ENCODE data around the gene SGCA. TPM values are rescaled to one million over a fixed set of nuclear protein-coding genes. Genes with fewer than 3 reads are reported as not detected.
A peak's percentile ranks its signal among the peaks of the same experiment; 100 is the strongest.

The SGCA gene
- total RNA-seq, 1 experiment from 2014 or later: not detected

DNA sequence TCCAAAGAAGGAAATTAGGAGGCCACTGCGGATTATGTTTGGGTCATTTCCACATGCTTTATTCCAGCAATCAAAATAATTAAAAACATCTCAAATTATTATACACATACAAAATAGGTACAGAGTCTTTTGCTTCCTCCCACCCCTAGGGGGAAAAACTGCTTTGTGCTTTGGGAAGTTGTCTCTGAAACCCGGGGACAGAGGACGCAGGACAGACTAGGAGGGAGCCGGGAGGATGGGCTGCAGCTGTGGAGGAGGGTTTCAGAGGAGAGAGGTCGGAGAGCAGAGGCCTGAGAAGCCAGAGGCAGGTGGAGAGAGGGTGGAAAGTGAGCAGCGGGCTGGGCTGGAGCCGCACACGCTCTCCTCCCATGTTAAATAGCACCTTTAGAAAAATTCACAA is 18.3 kb downstream of the SGCA start:
- Histone ChIP-seq H3K9me3 (ENCODE audit: insufficient read depth, low read depth) (no peaks in the 10 kb centered on the region), H2AFZ (no peak overlapping the region), H3K4me3 (no peak overlapping the region), H3F3A (ENCODE audit: insufficient read depth, low read depth) (peaks cover 5% of the 10 kb centered on the region), H4K20me1 (ENCODE audit: insufficient read depth) (no peaks in the 10 kb centered on the region), H3K36me3 (ENCODE audit: low read depth) (no peaks in the 10 kb centered on the region), H3K79me2 (ENCODE audit: low read depth) (no peaks in the 10 kb centered on the region), H3K27me3 (ENCODE audit: insufficient read depth, low read depth) (no peaks in the 10 kb centered on the region), H3K4me1 (replicated peaks; ENCODE audit: insufficient read depth) (peaks cover 16% of the 10 kb centered on the region), H3K27ac (no peak overlapping the region), H3K4me2 (peak overlapping the region; percentile 14; the same call in 1 of the 2 replicates), H3K9me2 (ENCODE audit: insufficient read depth) (no peaks in the 10 kb centered on the region)
- no peak for DNase-seq
- CTCF ChIA-PET: interaction anchor here (0.7 kb wide), 1 partner anchor 253 kb away, joined by 3 read pairs; no protein-coding TSS in a partner anchor
- POLR2A ChIA-PET (ENCODE audit: unreplicated experiment): no interaction called here
- TF ChIP-seq, protein P1, sequence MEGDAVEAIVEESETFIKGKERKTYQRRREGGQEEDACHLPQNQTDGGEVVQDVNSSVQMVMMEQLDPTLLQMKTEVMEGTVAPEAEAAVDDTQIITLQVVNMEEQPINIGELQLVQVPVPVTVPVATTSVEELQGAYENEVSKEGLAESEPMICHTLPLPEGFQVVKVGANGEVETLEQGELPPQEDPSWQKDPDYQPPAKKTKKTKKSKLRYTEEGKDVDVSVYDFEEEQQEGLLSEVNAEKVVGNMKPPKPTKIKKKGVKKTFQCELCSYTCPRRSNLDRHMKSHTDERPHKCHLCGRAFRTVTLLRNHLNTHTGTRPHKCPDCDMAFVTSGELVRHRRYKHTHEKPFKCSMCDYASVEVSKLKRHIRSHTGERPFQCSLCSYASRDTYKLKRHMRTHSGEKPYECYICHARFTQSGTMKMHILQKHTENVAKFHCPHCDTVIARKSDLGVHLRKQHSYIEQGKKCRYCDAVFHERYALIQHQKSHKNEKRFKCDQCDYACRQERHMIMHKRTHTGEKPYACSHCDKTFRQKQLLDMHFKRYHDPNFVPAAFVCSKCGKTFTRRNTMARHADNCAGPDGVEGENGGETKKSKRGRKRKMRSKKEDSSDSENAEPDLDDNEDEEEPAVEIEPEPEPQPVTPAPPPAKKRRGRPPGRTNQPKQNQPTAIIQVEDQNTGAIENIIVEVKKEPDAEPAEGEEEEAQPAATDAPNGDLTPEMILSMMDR (conservative IDR thresholded peaks at IDR 0.05): no peak; the same call in 1 of the 2 replicates
- TF ChIP-seq EZH2 (IDR thresholded peaks at IDR 0.05; ENCODE audit: low read depth): no peak
- intact Hi-C loops (cut with micrococcal nuclease; ENCODE audit: unreplicated experiment): no loop called here
- BruUV-seq (replicated peaks): no TSS peak

DNA sequence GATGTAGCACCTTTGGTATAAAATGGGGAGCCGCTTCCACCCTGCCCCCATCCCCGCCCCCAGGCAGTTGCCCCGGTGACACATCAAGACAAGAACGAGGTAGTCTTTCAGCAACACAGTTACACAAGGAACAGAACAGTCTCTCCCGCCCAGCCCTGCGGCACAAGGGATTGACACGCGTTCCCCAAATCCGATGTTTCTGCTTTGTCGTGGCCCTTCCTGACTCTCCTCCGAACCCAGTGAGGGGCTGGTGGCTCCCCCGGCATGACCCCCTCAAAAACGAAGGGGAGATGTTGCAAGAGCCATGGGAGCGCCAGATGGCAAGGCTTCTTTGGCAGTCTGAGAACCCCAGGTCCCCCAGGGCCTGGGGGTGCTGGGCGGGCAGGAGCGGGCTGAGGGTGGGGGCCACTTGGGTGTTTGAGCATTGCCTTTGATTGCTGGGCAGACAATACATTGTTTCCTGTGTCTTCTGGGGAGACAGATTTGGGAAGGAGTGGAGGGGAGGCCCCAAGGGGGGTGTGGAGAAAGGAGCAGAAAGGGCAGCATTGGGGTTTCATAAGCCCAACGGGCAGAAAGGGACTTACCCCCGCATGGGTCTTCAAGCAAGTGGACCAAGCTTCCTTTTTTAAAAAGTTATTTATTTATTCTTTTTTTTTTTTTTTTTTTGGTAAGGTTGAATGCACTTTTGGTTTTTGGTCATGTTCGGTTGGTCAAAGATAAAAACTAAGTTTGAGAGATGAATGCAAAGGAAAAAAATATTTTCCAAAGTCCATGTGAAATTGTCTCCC is 19.0 kb downstream of the SGCA start:
- H3K9me2 ChIP-seq (ENCODE audit: insufficient read depth): no peaks in the 10 kb centered on the region
- DNase-seq: peak; percentile 45 to 71
- ChIA-PET CTCF (interaction anchor here (0.7 kb wide), 1 partner anchor 252 kb away, joined by 3 read pairs; no protein-coding TSS in a partner anchor), POLR2A (ENCODE audit: unreplicated experiment) (no interaction called here)
- no peaks in the 10 kb centered on the region for H3K79me2 ChIP-seq (ENCODE audit: low read depth)
- H3K4me2 ChIP-seq: peak overlapping the region; percentile 66
- intact Hi-C loops (cut with micrococcal nuclease; ENCODE audit: unreplicated experiment): no loop called here
- H3F3A ChIP-seq (ENCODE audit: insufficient read depth, low read depth): no peaks in the 10 kb centered on the region
- no peak overlapping the region for H3K4me3 ChIP-seq
- H4K20me1 ChIP-seq (ENCODE audit: insufficient read depth): no peaks in the 10 kb centered on the region
- H2AFZ ChIP-seq: no peak overlapping the region
- no peaks in the 10 kb centered on the region for H3K27me3 ChIP-seq (ENCODE audit: insufficient read depth, low read depth)
- no peaks in the 10 kb centered on the region for H3K36me3 ChIP-seq (ENCODE audit: low read depth)
- no TSS peak for BruUV-seq (replicated peaks)
- TF ChIP-seq, protein P1 (conservative IDR thresholded peaks at IDR 0.05): no peak
- TF ChIP-seq EZH2 (IDR thresholded peaks at IDR 0.05; ENCODE audit: low read depth): no peak
- H3K9me3 ChIP-seq (ENCODE audit: insufficient read depth, low read depth): no peaks in the 10 kb centered on the region
- H3K4me1 ChIP-seq (replicated peaks; ENCODE audit: insufficient read depth): peaks cover 14% of the 10 kb centered on the region
- no peak overlapping the region for H3K27ac ChIP-seq

DNA sequence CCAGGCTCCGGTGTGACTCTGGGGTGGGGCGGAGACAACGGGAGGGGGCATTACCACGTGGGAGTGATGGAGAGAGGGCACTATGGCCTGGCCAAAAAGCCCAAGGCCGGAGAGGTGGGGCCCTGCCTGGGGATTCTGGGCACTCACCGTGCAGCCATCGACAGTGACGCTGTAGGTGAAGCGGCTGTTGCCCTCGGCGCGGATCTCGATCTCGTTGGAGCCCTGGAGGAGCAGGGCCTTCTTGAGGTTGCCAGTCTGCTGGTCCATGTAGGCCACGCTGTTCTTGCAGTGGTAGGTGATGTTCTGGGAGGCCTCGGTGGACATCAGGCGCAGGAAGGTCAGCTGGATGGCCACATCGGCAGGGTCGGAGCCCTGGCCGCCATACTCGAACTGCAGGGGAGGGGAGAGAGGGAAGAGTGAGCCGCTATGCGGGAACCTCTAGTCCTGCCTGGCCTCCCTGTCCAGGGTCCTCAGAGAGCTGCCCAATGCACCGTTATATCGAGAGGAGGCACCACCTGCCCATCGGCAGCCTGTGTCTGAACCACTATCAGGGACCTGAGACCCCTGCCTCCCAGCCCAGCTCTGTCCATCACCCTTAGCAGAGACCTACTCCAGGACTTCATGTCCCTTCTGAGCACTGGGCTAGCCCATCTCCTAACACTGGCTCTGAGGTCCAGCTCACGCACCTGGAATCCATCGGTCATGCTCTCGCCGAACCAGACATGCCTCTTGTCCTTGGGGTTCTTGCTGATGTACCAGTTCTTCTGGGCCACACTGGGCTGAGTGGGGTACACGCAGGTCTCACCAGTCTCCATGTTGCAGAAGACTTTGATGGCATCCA is 20.0 kb downstream of the SGCA start:
- no peak for TF ChIP-seq EZH2 (IDR thresholded peaks at IDR 0.05; ENCODE audit: low read depth)
- TF ChIP-seq, protein P1 (conservative IDR thresholded peaks at IDR 0.05): no peak
- Histone ChIP-seq H3K4me3 (no peak overlapping the region), H3K4me1 (replicated peaks; ENCODE audit: insufficient read depth) (peaks cover 14% of the 10 kb centered on the region), H3K9me2 (ENCODE audit: insufficient read depth) (no peaks in the 10 kb centered on the region), H3F3A (ENCODE audit: insufficient read depth, low read depth) (no peaks in the 10 kb centered on the region), H3K79me2 (ENCODE audit: low read depth) (no peaks in the 10 kb centered on the region), H2AFZ (no peak overlapping the region), H3K4me2 (no peak overlapping the region), H3K36me3 (ENCODE audit: low read depth) (no peaks in the 10 kb centered on the region), H3K27ac (no peak overlapping the region), H3K9me3 (ENCODE audit: insufficient read depth, low read depth) (no peaks in the 10 kb centered on the region), H3K27me3 (ENCODE audit: insufficient read depth, low read depth) (no peaks in the 10 kb centered on the region), H4K20me1 (ENCODE audit: insufficient read depth) (no peaks in the 10 kb centered on the region)
- CTCF ChIA-PET: no interaction called here
- BruUV-seq (replicated peaks): no TSS peak
- POLR2A ChIA-PET (ENCODE audit: unreplicated experiment): no interaction called here
- intact Hi-C loops (cut with micrococcal nuclease; ENCODE audit: unreplicated experiment): no loop called here
- no peak for DNase-seq

All from PC-9 (cell line).